ENCODE results near the gene SKA2. TPM values are rescaled to one million over a fixed set of nuclear protein-coding genes. Genes with fewer than 3 reads are reported as not detected.

The SKA2 gene
- total and polyA plus RNA-seq, 10 of the 15 experiments (the other 5 are each of a cell fraction or from before 2014, with no cell fraction given) = 40.3 to 137 (median 112) TPM

DNA sequence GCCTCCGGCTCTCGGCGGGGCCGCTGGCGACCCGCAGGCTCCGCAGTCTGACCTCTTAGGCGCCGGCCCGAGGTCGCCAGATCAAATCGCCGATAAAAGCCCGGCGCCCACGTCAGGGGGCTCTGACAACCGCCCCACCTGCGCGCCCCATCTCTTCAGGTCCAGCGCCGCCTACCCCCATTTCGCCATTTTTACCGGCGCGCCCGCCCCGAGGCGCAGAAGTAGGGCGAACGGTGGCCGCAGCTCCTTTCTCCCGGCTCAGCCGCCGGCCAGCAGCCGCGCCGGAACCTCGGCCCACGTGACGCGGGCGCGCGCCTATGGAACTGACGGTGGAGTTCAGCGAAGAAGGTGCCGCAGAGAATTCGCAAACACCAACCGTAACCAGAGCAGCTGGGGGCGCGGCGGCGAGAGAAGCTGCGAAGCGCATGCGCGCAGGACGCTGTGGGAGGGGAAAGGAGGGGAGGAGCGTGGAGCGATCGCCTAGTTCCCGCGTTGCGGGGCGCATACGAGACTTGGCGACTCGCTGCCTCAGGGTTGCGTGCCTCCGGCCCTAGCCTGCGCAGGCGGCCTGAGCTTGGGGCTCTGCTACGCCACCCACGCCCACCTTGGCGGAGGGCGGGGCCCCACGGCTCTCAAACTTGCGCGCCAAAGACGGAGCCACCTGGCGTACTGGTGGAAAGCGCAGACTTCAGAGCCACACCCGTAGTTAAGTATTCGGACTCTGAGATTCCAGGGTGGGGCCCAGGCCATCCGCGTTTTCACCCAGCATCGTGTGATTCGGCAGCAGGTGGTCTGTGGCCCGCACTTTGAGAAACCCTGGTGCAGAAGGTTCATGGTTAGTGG is 48.3 kb downstream of the SKA2 start, which contains the start of gene TRIM37 (continued):
- TF ChIP-seq, protein P1, sequence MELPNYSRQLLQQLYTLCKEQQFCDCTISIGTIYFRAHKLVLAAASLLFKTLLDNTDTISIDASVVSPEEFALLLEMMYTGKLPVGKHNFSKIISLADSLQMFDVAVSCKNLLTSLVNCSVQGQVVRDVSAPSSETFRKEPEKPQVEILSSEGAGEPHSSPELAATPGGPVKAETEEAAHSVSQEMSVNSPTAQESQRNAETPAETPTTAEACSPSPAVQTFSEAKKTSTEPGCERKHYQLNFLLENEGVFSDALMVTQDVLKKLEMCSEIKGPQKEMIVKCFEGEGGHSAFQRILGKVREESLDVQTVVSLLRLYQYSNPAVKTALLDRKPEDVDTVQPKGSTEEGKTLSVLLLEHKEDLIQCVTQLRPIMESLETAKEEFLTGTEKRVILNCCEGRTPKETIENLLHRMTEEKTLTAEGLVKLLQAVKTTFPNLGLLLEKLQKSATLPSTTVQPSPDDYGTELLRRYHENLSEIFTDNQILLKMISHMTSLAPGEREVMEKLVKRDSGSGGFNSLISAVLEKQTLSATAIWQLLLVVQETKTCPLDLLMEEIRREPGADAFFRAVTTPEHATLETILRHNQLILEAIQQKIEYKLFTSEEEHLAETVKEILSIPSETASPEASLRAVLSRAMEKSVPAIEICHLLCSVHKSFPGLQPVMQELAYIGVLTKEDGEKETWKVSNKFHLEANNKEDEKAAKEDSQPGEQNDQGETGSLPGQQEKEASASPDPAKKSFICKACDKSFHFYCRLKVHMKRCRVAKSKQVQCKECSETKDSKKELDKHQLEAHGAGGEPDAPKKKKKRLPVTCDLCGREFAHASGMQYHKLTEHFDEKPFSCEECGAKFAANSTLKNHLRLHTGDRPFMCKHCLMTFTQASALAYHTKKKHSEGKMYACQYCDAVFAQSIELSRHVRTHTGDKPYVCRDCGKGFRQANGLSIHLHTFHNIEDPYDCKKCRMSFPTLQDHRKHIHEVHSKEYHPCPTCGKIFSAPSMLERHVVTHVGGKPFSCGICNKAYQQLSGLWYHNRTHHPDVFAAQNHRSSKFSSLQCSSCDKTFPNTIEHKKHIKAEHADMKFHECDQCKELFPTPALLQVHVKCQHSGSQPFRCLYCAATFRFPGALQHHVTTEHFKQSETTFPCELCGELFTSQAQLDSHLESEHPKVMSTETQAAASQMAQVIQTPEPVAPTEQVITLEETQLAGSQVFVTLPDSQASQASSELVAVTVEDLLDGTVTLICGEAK (IDR thresholded peaks at IDR 0.05; ENCODE audit: borderline replicate concordance) = 0 out of 2 replicates have a peak, but pooled peaks have one; percentile 36
- TF ChIP-seq EGR1 (IDR thresholded peaks at IDR 0.05; ENCODE audit: borderline replicate concordance in 1 of 2, low read depth in 2 of 2, low read length in 2 of 2) (peak; percentile 47 to 97), HDAC6 (IDR thresholded peaks at IDR 0.05; ENCODE audit: unreplicated experiment) (no peak), ZNF622 (IDR thresholded peaks at IDR 0.05) (no peak), FOXM1 (IDR thresholded peaks at IDR 0.05; ENCODE audit: low read depth, low read length) (no peak), LARP7 (IDR thresholded peaks at IDR 0.05) (peak; percentile 85), WRNIP1 (IDR thresholded peaks at IDR 0.05; ENCODE audit: borderline replicate concordance, low read depth, low read length) (no peak), IKZF2 (IDR thresholded peaks at IDR 0.05) (no peak; a peak in 1 of 4 replicates), FOXK2 (IDR thresholded peaks at IDR 0.05) (0 out of 2 replicates have a peak, but pooled peaks have one; percentile 31), ATF7 (IDR thresholded peaks at IDR 0.05; ENCODE audit: low read depth) (0 out of 2 replicates have a peak, but pooled peaks have one; percentile 16), ZSCAN29 (IDR thresholded peaks at IDR 0.05) (no peak), TARDBP (IDR thresholded peaks at IDR 0.05; ENCODE audit: borderline replicate concordance) (0 out of 2 replicates have a peak, but pooled peaks have one; percentile 20), ESRRA (IDR thresholded peaks at IDR 0.05; ENCODE audit: low read length) (peak; percentile 48; the same call in 1 of the 2 replicates), ZNF274 (IDR thresholded peaks at IDR 0.05; ENCODE audit: insufficient read depth, insufficient read length) (no peak)
- TF ChIP-seq, protein P2, sequence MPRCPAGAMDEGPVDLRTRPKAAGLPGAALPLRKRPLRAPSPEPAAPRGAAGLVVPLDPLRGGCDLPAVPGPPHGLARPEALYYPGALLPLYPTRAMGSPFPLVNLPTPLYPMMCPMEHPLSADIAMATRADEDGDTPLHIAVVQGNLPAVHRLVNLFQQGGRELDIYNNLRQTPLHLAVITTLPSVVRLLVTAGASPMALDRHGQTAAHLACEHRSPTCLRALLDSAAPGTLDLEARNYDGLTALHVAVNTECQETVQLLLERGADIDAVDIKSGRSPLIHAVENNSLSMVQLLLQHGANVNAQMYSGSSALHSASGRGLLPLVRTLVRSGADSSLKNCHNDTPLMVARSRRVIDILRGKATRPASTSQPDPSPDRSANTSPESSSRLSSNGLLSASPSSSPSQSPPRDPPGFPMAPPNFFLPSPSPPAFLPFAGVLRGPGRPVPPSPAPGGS (IDR thresholded peaks at IDR 0.05; ENCODE audit: borderline replicate concordance, insufficient read depth, low read depth, low read length, poor library complexity, severe bottlenecking) = peak; percentile 70
- TF ChIP-seq, protein P3, sequence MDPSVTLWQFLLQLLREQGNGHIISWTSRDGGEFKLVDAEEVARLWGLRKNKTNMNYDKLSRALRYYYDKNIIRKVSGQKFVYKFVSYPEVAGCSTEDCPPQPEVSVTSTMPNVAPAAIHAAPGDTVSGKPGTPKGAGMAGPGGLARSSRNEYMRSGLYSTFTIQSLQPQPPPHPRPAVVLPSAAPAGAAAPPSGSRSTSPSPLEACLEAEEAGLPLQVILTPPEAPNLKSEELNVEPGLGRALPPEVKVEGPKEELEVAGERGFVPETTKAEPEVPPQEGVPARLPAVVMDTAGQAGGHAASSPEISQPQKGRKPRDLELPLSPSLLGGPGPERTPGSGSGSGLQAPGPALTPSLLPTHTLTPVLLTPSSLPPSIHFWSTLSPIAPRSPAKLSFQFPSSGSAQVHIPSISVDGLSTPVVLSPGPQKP (IDR thresholded peaks at IDR 0.05; ENCODE audit: low read depth, low read length) = 0 out of 2 replicates have a peak, but pooled peaks have one; percentile 57
- TF ChIP-seq, protein P4, sequence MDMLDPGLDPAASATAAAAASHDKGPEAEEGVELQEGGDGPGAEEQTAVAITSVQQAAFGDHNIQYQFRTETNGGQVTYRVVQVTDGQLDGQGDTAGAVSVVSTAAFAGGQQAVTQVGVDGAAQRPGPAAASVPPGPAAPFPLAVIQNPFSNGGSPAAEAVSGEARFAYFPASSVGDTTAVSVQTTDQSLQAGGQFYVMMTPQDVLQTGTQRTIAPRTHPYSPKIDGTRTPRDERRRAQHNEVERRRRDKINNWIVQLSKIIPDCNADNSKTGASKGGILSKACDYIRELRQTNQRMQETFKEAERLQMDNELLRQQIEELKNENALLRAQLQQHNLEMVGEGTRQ (IDR thresholded peaks at IDR 0.05; ENCODE audit: borderline replicate concordance, low read depth, low read length) = peak; percentile 88
- TF ChIP-seq, protein P5, sequence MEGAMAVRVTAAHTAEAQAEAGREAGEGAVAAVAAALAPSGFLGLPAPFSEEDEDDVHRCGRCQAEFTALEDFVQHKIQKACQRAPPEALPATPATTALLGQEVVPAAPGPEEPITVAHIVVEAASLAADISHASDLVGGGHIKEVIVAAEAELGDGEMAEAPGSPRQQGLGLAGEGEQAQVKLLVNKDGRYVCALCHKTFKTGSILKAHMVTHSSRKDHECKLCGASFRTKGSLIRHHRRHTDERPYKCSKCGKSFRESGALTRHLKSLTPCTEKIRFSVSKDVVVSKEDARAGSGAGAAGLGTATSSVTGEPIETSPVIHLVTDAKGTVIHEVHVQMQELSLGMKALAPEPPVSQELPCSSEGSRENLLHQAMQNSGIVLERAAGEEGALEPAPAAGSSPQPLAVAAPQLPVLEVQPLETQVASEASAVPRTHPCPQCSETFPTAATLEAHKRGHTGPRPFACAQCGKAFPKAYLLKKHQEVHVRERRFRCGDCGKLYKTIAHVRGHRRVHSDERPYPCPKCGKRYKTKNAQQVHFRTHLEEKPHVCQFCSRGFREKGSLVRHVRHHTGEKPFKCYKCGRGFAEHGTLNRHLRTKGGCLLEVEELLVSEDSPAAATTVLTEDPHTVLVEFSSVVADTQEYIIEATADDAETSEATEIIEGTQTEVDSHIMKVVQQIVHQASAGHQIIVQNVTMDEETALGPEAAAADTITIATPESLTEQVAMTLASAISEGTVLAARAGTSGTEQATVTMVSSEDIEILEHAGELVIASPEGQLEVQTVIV (IDR thresholded peaks at IDR 0.05; ENCODE audit: borderline replicate concordance, partially characterized antibody) = no peak
